ENCODE measurements around the gene ERAP2. TPM values are rescaled to one million over a fixed set of nuclear protein-coding genes. Genes with fewer than 3 reads are reported as not detected.

ERAP2 gene, protein sequence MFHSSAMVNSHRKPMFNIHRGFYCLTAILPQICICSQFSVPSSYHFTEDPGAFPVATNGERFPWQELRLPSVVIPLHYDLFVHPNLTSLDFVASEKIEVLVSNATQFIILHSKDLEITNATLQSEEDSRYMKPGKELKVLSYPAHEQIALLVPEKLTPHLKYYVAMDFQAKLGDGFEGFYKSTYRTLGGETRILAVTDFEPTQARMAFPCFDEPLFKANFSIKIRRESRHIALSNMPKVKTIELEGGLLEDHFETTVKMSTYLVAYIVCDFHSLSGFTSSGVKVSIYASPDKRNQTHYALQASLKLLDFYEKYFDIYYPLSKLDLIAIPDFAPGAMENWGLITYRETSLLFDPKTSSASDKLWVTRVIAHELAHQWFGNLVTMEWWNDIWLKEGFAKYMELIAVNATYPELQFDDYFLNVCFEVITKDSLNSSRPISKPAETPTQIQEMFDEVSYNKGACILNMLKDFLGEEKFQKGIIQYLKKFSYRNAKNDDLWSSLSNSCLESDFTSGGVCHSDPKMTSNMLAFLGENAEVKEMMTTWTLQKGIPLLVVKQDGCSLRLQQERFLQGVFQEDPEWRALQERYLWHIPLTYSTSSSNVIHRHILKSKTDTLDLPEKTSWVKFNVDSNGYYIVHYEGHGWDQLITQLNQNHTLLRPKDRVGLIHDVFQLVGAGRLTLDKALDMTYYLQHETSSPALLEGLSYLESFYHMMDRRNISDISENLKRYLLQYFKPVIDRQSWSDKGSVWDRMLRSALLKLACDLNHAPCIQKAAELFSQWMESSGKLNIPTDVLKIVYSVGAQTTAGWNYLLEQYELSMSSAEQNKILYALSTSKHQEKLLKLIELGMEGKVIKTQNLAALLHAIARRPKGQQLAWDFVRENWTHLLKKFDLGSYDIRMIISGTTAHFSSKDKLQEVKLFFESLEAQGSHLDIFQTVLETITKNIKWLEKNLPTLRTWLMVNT
- 4.4 and 4.8 TPM in 2 replicates for total RNA-seq

DNA sequence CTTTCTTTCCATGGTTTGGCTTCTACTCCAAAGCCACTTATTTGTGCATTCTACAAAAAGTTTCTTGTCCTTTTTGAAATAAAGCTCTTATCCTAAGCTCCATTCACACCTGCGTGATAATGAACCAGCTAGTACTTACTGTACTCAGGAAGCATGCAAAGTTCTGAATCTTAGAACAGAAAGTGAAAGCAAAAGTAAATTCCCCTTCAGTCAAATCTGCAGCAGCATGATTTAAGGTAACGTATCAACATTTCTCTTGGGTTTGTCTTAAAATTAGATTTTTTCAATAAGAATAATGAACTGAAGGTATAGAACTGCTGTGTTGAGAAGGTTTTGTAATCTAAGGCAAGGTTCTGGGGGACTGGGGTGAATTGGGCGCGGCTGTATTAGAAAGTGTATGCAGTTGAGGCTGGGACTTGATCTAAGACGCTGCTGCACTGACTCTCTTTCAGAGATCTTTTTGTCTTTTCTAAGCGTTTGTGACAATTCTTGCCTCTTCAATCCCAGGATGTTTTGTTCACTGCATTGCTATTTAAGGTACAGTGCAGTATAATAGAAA is at the start of gene ERAP2:
ERAP2 (plus strand) TSS at position 209 of the 559 bp plus-strand sequence. CDS start 3,186 bp downstream, outside the sequence.

DNA sequence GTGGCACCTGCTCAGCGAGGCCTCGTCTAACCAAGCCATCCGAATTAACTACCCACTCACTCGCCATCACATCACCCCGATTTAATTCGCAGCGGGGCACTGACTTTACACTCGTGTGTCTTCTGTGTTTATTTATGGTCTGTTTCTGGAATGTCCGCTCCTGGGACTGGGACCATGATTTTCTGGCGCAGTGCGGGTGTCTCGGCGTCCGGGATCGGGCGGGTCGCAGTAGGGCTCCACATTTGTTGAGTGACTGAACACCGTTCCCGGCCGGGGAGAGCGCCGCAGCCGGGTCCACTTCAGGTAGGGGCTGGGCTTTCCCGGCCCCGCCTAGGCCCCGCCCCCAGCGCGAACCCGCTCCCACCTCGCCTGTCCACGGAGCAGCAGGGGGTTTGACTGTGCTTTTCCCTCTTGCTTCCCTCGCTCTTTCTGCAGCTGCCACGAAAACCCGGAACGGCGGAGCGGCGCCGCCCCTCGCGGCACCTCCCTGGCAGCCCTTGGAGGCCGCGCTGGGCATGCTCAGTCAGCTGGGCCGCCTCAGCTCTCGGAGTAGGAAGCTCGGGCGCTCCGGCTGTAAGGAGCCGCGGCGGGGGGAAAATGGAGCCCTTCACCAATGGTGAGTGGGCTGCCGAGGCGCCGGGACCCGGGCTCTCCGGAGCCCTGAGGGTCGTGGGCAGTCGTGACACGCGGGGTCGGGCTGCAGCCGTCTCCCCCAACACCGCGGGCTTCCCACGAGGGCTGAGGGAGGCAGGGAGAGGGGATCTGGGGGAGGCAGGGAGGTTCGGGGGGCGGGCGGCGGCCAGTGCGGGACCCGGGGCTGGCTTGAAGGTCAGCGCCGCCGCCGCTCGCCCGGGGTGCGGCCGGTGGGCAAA is 59.5 kb downstream of the ERAP2 start, which contains the start of gene LNPEP:
LNPEP (plus strand) TSS at position 522 of the 872 bp plus-strand sequence; CDS start at position 598, 76 bp downstream.

Other genes starting within 250 kb of the ERAP2 start
- 74.2 and 131 TPM in 2 replicates for gene CAST, start 214.1 kb upstream of the ERAP2 start, total RNA-seq
- gene ERAP1, start 68.6 kb upstream of the ERAP2 start, total RNA-seq: 26.5 and 37.7 TPM in 2 replicates
- gene LNPEP, start 59.6 kb downstream of the ERAP2 start, total RNA-seq: 12.7 and 18.1 TPM in 2 replicates